ENCODE measurements around the gene DAAM2. TPM values are rescaled to one million over a fixed set of nuclear protein-coding genes. Genes with fewer than 3 reads are reported as not detected.

Gene DAAM2
- total RNA-seq, 1 donor from 2014 or later: 23.0 TPM

DNA sequence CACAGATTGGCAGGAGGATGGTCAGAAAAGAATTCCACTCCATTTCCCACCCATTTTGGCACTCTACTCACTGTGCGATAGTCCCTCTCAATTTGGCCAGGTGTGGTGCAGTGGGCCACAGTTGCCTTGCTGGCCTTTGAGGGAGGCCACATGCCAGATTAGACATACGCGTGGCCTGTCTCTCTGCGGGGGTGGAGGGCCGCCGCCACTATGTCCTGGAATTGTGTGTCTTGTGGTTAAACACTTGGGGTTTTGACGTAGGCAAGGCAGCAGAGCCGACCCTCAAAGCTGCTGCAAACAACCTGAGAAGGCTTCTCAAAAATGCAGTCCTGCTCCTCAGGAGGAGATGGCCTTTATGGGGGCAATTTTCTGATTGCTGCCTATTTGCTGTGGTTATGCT is 4.9 kb upstream of the DAAM2 start:
- DNase-seq (ENCODE audit: low spot score): no peak

DNA sequence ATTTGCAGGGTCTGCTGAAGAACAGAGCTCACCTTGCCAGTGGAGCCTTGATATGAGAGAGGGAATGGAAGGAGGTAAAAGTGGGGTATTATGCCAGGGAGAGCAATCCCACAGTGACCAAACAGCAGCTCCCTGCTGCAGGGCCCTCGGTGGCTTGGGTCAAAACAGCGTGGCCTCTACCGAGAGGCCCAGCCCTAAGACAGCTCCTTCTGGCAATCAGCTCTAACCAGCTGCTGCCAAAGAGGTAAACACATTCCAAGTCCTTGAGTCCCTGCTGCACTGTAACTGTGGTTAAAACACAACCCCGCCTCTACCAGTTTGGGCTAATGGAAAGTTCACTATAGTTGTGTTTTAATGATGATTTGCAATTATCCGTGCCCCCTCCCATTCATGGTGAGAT is 1.4 kb upstream of the DAAM2 start:
- DNase-seq (ENCODE audit: low spot score): no peak

DNA sequence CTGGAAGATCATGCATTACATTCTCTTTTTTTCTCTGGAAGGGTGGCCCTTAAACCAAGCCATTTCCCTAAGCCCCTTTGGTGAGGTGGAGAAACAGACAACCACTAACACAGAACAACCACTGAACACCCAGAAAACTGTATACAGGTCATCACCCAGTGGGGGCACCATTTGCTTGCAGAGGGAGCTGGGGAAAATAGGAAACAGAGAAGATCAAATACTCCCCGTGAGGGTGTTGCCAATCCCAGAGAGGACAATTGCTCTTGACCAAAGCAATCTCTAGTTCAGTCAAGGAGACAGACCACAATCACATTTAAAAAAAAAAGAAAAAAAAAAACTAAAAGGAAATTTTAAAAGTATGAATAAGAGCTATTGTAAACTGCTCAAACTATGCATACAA is 865 bp upstream of the DAAM2 start:
- no peak for DNase-seq (ENCODE audit: low spot score)

DNA sequence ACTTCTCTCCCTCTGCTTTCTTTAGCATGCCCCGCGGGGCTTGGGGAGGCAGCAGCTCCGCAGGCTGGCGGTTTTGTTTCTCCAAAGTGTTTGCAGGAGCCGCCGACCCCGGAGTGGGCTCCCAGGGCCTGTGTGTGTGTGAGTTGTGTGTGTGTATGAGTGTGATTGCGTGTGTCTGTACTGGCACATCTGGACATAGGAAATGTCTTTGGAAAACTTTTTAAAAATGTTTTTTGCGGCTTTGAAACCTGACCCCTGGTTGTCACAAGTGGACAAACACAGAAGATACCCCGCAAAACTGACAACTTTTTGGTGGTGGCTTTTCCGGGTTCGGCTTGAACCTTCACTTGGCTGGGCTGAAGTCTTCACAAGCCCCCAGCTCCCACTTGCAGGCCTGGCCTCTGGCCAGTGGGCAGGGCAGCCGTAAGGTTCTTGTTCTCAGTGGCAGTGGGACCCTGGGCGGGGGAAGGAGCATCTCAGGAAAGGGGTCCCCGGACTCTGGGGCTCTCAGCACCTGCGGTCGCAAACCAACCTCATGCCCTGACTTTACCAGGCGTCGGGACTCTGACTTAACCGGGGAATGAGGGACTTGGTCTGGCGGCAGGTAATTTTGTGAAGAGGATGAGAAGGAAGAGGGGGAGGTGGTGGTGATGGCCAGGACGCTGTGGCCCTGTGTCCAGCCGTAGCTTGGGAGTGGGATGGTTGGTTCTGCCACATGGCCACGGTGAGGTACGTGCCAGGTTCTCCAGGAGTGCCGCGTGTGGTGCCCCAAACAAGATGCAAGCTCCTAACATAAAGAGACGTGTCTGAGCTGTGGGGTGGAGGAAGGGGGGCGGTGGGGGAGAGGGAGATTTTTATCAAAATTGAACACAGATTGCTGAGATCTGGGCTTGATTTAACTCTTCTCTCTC is 619 bp downstream of the DAAM2 start:
- no peak for DNase-seq (ENCODE audit: low spot score)

DNA sequence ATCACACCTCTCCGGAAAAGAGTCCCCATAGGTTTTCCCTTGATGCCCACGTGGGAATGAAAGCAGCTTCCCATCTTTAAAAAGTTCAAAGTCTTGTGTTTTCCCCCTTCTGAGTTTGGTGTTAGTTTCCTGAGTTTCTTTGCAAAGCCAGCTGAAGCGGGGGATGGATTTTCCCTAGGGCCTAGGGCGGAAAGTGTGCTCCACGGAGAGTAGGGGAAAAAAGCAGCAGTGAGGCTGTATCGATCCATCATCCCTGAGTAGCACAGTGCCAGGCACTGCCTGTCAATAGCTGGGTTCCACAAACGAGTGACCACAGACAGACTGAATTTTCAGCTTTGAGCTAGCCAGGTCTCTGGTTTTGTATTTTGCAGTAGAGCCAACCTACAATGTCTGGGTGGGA is 1.3 kb downstream of the DAAM2 start:
- DNase-seq (ENCODE audit: low spot score): no peak

DNA sequence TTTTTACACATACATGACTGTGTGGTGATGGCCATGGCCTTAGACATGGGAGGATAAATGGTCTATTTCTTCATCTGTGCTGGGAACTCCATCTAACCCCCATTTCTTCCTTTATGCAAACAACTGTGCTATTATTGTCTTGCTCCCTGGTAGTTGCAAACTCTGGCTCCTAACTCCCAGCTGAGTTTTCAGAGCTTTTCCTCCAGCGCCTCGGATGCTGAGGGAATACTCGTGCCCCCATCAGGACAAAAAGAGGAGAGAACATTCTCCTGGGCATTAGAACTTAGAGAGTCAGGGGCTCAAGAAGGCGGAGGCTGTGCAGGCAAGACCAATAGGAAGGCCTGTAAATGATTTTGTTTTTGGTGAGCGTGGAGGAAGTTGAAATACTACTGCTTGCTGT is 2.1 kb downstream of the DAAM2 start:
- DNase-seq (ENCODE audit: low spot score): no peak

DNA sequence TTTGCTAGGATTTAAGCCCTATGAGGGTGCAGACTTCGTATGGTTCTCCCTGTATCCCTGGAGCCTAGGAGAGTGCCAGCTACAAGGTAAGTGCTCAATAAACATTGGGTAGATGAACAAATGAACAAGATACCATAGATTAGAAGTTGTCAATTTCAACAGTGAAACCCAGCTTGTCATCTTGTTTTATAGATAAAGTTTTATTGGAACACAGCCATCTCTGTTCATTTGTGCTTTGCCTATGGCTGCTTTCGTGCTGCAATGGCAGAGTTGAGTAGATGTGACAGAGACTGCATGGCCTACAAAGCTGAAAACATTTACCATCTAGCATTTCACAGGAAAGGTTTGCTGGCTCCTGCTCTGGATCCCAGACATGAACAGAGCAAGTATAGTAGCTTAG is 5.6 kb downstream of the DAAM2 start:
- no peak for DNase-seq (ENCODE audit: low spot score)

DNA sequence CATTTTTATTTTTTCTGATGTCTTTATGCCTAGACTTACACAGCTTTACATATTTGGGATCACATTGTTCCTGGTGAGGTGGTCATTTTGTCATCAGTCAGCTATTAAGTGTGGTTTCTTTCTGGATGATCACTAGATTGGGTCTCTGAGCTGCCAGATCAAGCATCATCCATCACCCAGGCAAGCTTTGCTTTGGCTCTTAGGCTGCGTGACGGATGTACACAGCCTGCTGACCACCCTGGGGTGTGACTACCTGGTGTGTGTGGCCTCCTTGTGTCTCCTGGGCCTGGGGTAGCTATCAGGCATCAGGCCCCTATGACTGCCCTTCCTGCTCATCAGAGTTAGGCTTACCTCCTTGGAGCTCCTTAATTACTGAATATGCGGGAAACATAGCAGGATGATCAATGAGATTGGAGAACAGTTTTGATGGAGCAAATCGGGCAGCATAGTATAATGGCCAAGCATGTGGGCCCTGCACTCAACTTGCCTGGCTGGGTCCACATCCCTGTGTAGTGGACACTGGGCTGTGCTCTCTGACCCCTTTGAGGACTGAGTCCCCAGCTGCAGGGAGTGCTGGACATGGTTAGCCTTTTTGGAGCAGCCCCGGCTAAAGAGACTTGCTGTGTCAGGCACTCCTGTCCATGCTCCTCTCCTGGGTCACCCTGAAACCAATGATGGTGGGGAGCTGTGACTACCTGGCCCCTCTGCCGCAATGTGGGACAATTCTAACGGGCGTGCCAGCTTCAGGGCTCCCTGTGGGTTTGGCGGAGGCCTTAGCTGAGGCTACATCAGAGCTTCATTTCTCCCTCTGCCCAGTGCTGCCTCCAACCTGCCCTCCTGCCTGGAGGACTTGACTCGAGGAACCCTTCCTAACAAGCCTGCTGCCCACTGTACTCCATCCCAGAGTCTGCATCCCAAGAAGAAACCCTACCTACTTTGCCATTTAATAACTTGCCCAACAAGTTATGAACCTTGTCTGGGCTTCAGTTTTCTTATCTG is 8.2 kb downstream of the DAAM2 start:
- DNase-seq (ENCODE audit: low spot score): no peak

DNA sequence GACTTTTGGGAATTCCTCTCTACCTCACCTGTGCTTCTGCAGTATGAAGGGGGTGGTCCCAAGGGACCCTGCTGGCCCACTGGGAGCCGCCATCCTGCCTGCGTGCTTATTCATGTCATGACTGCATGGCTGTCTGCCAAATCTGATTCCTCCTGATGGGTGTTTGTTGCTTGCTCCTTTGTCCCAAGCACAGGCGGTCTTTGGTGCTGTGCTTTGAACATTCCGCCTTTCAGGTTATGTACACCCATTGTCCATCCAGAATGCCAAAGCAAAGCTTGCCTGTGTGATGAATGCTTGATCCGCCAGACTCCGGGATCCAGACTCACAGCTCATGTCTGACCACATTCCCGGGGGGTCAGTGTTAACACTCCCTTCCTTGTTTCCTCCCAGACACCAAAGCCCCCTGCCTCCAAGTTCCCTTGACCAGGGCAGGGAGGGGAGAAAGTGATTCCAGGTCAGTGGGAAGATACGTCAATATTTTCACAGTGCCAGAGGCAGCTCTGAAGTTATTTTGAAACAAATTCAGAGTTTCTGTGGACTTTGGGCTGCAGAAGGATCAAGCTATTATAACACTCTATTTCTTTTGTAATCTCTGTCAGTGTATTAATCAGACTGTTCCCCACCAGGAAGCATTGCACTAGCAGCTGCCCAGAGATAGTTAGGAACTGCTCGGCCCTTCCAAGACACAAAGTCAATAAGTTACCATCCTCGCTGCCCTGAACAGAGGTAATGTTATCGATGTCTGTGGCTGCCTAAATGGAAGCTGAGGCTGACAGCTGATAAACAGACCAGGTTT is 9.5 kb downstream of the DAAM2 start:
- no peak for DNase-seq (ENCODE audit: low spot score)

DNA sequence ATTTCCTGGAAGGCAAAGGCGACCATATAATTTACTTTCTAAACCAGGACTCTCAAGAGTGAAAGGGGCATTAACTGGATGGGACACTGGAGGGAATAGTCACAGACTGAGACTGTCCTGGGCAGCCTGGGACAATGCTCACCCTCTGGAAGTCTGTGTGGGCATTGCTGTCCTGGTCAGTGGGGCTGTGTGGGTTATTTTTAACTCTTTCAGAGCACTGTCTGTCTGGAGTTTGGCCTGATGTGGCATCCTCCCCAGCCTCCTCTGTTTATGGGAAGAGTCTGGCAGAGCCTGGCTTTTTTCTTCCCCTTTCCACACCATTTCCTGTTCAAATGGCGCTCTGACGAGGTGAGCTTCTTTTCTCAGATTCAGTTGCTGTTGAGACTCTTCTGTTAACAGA is 11.7 kb downstream of the DAAM2 start:
- DNase-seq (ENCODE audit: low spot score): no peak

DNA sequence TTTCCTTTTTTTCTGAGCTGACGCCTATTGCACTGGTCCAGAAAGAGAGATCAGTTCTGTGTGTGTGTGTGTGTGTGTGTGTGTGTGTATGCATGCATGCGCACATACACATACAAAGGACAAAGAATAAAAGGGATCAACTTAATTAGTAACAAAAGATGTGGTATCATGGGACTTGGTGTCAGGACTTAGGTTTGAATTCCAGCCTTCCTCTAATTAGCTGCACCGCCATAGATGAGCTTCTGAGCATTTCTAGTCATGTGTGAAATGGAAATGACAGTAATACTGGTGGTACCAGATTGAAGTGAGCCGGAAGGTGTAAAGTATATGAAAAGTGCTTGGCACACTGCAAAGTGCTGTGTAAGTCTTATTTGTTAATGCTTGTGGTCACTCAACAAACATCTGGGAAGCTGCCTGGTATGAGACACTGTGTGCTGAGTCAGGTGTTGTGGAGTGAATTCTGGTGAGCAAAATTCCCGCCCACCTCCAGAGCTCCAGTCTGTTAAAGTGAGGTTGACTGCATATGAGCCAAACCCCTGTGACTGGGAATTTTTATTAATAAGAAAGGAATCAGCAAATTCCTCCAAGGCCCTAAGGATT is 12.4 kb downstream of the DAAM2 start:
- no peak for DNase-seq (ENCODE audit: low spot score)

DNA sequence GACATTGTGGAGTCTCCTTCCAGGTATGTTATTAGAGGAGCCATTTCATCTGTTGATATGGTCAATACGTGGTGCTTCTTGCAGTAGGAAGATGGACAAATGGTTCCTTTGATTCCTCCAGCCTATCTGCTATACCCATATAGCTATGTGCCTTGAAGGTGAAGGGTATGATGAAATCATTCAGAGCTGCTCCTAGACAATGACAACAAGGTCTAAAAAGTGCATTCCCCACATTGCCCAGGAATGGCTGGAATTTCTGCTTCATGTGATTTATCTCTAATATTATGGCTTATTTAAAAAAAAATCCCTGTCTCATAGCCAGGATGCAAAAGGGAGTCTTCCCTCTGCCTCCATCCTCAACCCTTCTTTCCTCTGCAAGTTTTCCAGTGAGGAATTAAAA is 14.1 kb downstream of the DAAM2 start:
- DNase-seq (ENCODE audit: low spot score): no peak

DNA sequence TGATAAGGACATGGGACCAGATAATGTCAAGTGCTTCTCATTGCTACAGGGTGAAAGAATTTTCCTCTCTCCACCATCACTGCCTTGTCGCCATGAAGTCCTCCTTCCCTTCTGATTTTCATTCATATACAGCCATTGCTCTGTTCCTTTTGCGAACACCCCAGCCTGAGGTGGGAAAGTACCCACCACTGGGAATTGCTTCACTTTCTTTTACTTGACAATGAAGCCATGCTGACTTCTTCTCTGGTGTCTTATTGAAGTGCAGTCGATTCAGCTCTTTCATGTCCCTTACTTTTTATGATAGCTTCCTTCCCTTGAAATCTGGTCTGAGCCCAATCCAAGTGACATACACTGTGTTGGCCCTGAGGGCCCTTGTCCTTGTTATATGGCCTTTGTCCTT is 16.2 kb downstream of the DAAM2 start:
- no peak for DNase-seq (ENCODE audit: low spot score)

DNA sequence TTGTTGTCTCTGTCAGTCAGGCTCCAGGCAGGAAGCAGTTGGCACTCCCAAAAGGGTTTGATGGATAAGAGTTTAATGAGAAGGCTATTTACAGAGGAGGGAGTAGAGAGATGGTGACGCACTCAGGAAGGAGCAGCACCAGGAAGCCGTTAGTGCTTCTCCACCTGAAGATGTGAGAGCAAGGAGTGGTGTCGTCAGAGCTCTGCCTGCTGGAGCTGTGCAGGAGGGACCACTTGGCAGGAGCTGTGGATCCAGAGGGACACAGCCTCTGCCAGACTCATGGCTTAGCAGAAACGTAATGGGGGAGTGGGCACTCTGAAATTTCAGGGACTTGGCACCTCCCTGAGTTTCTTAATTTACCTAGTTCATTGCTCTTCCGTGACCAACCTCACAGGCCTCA is 16.8 kb downstream of the DAAM2 start:
- no peak for DNase-seq (ENCODE audit: low spot score)

DNA sequence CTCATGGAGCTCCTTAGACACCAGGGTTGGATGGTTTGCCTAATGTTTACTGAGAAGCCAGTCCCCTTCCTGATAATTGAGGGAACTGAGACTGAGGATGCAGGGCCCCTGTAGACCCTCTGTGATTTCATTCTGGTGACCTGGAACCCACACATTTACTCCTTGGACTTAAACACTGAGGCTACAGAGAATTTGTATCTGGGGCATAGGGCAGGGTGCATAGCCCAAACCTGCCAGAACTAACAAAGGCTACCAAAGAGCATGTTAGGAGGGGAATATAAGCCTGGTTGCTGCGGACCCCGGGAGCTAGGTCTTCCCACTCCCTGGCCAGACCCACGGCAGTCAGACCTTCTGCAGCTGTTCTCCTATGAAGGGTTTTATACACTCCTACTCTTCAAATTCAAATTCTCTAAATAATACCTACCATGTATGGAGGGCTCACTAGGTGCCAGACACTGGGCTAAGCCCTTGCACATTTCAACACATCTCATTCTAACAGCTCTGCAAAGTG is 19.7 kb downstream of the DAAM2 start:
- DNase-seq (ENCODE audit: low spot score): no peak

DNA sequence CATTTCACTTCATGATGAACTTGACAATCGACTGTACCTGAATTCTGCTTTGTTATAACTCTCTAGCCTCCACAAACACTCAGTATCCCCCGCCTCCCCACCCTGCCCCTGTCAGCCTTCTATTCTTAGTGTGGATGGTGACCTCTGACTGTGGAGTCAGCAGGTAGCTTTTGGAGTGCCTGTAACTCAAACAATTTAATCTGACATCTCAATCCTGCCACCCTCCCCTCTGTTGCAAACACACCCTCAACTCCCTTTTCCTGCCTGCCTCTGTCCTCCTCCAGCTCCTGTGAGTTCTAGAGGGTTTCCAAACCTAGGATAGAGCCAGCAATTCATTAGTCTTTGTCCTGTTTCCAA is 20.3 kb downstream of the DAAM2 start:
- no peak for DNase-seq (ENCODE audit: low spot score)

DNA sequence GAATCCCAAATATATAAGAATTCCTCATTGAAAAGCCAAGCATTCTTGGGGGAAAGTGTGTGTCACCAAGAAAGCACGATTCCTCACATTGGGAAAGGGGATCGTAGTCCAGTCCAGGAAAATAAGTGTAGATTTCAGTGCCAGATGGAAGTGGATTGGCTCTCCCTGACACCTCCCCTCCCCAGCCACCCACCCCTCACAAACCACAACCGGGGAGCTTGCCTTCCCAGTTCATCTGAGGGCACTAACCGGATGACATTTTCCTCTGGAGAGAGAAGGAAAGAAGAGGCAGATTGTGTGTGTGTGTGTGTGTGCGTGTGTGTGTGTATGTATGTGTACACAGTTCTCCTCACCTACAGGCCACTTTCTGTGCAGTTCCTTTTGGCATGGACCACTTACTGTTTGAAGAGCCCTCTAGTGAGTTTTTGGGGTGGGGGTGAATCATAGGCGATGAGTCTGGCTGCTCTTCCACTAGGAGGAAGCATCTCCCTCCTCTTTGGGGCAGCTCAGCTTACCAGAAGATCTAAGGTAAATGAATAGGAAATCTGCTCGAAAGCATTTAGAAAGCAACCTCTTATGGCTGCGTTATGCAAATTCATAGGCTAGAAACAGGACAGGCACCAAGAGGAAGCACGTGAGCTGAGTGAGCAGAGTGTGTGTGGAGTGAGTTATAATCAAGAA is 20.8 kb downstream of the DAAM2 start:
- no peak for DNase-seq (ENCODE audit: low spot score)

DNA sequence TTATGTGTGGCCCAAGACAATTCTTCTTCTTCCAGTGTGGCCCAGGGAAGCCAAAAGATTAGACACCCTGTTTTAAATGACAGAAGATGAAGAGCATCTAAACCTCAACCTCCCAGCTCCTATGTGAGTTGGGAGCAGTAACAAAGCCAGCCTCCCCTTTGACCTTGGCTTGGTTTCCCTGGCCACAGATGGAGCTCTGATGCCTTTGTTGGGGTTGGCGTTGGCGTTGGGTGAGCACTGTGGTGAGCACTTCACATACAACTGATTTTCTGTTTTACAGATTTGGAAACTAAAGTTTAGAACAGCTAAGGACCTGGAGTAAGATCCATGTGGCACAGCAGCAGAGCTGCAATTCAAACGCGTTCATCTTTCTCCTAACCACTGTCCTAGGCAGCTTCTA is 22.1 kb downstream of the DAAM2 start:
- no peak for DNase-seq (ENCODE audit: low spot score)

DNA sequence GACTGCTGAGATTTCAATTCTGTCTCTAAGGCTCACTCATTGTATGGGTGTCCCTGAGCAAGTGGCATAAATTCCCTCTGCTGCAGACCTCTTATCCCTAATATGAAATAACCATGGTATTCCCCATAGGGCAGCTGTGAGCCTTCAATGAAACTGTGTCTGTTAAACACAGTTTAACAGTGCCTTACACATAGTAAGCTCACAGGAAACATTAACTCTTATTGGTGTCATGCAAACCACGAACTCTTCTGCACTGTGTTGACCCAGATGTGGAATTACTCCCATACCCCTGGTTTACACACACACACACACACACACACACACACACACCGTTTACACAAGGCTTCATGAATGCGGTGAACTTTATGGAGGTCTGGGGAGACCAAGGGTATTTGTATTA is 23.2 kb downstream of the DAAM2 start:
- no peak for DNase-seq (ENCODE audit: low spot score)

DNA sequence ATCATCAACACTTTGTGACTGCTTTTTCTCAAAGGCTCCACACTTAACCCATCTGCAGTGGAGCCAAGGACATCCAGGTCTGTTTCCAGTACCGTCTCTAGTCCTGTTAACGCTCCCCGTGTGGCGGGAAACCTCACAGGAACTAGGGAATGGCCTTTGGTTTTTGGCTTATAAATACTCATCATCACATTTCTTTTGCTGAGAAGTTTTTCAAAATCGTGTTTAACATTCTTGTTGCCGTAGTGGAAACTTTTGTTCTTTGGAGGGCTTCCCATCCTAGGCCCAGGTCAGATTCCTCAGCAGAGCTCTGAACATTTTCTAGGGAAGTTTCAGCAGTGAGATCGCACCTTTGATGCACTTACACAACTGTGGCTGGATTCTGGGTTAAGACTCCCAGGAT is 24.6 kb downstream of the DAAM2 start:
- DNase-seq (ENCODE audit: low spot score): no peak

DNA sequence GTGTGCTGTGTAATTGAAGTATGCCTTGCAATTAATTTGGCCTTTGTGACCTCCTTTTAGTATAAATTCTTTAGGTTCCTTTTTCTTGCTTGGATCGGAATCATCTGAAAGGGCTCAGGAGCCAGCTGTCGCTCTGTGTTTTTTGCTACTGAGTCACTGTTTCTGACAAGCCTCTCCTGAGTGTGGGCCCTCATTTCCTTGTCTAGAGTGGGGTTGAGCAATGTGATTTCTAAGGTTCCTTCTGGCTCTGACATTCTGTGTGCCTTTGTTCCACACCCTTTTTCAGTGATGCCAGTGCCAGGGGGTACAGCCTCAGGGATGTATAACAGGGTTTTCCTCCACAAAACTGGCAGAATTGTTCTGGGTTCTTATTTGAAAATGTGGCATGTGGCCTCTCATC is 26.5 kb downstream of the DAAM2 start:
- DNase-seq (ENCODE audit: low spot score): no peak
